HepG2 (cell line): ENCODE data around the gene FTSJ1. TPM values are rescaled to one million over a fixed set of nuclear protein-coding genes. Genes with fewer than 3 reads are reported as not detected.

ENCODE experiments used
- BCLAF1 ChIP-seq: fragments of 450-650 bp; IDR thresholded peaks from 2 replicates; pipeline ENCODE4 v1.6.1; 2017; ENCODE audit warnings: mild to moderate bottlenecking
- HES4 ChIP-seq: sonication (generic); formaldehyde crosslinking; IDR thresholded peaks from 2 replicates; pipeline ENCODE4 v1.9.0; 2021; ENCODE audit warnings: mild to moderate bottlenecking, missing genetic modification reagents, borderline replicate concordance
- KDM5A ChIP-seq: fragments of 200-600 bp; sonication (generic); IDR thresholded peaks from 2 replicates; pipeline ENCODE4 v1.7.0; 2018; ENCODE audit warnings: antibody characterized with exemption, mild to moderate bottlenecking, low read length, borderline replicate concordance
- PITX1 ChIP-seq: sonication (generic); formaldehyde crosslinking; IDR thresholded peaks from 2 replicates; pipeline ENCODE4 v1.5.1; 2020; ENCODE audit warnings: mild to moderate bottlenecking, missing genetic modification reagents
- SOX13 ChIP-seq, 3 experiments: fragments of 450-650 bp in 1 of 3; sonication (generic) in 1 of 3; formaldehyde crosslinking in 1 of 3; IDR thresholded peaks in 2 of 3; conservative IDR thresholded peaks in 1 of 3; 2 replicates each; pipeline versions ENCODE4 v1.5.0 to v1.6.1; 2016 to 2020; ENCODE audit warnings: antibody characterized with exemption in 1 of 3, mild to moderate bottlenecking in 1 of 3, missing compliant biosample characterization in 1 of 3, missing genetic modification reagents in 1 of 3, moderate library complexity in 1 of 3
- SP1 ChIP-seq, 2 experiments: fragments of 450-650 bp in 1 of 2; sonication (generic) in 1 of 2; formaldehyde crosslinking in 1 of 2; IDR thresholded peaks; 2 replicates each; pipeline versions ENCODE4 v1.4.0 to v1.6.1; 2016 to 2020; ENCODE audit warnings: missing genetic modification reagents in 1 of 2
- SRSF9 ChIP-seq: fragments of 200-400 bp; formaldehyde crosslinking; IDR thresholded peaks from 2 replicates; pipeline ENCODE4 v1.6.1; 2018; ENCODE audit warnings: borderline replicate concordance, mild to moderate bottlenecking, low read depth, low read length; ENCODE audit not compliant: insufficient read depth, poor library complexity, severe bottlenecking
- ZBTB20 ChIP-seq: sonication (generic); formaldehyde crosslinking; IDR thresholded peaks from 2 replicates; pipeline ENCODE4 v1.8.1; 2023; ENCODE audit warnings: missing genetic modification reagents, low read depth, mild to moderate bottlenecking, borderline replicate concordance
- ZNF12 ChIP-seq: sonication (generic); formaldehyde crosslinking; IDR thresholded peaks from 2 replicates; pipeline ENCODE4 v1.5.0; 2020; ENCODE audit warnings: missing genetic modification reagents
- ZNF256 ChIP-seq: sonication (generic); formaldehyde crosslinking; conservative IDR thresholded peaks from 2 replicates; pipeline ENCODE4 v1.4.0; 2020; ENCODE audit warnings: missing genetic modification reagents
- ZNF501 ChIP-seq: sonication (generic); formaldehyde crosslinking; IDR thresholded peaks from 2 replicates; pipeline ENCODE4 v1.5.1; 2020; ENCODE audit warnings: mild to moderate bottlenecking, moderate library complexity, missing genetic modification reagents
- ZNF543 ChIP-seq: sonication (generic); formaldehyde crosslinking; IDR thresholded peaks from 2 replicates; pipeline ENCODE4 v1.4.0; 2020; ENCODE audit warnings: mild to moderate bottlenecking, missing genetic modification reagents
- ZNF580 ChIP-seq: IDR thresholded peaks from 2 replicates; pipeline ENCODE4 v1.6.1; 2016; ENCODE audit warnings: low read depth, borderline replicate concordance
- polyA plus RNA-seq, 8 experiments: library from polyadenylated mRNA; depleted of rRNA in 3 of 8; stranded (reverse) in 7 of 8; unstranded in 1 of 8; fragments of >200 nt; fragmentation: Illumina TruSeq in 4 of 8; extraction: Trizol in 4 of 8; gene quantifications; 2 replicates each; pipeline versions ENCODE4 v1.2.1 to v1.2.3, GENCODE V29; 2011 to 2016; ENCODE audit warnings: low read depth in 4 of 8, missing spikeins in 1 of 8, mixed read lengths in 1 of 8; ENCODE audit not compliant: insufficient read depth in 1 of 8
- total RNA-seq, 5 experiments: library from RNA; depleted of rRNA; stranded (reverse); fragments of >200 nt; fragmentation: Illumina TruSeq; extraction: Trizol; gene quantifications; 2 replicates each; pipeline ENCODE4 v1.2.3, GENCODE V29; 2016; ENCODE audit warnings: low read depth in 1 of 5
- TF ChIP-seq, protein P1 (sequence below): sonication (generic); formaldehyde crosslinking; IDR thresholded peaks from 2 replicates; pipeline ENCODE4 v1.9.0; 2021; ENCODE audit warnings: mild to moderate bottlenecking, missing genetic modification reagents
- TF ChIP-seq, protein P2 (sequence below): sonication (generic); formaldehyde crosslinking; IDR thresholded peaks from 2 replicates; pipeline ENCODE4 v1.8.1; 2023; ENCODE audit warnings: mild to moderate bottlenecking, missing genetic modification reagents, borderline replicate concordance
- TF ChIP-seq, protein P3 (sequence below): sonication (generic); formaldehyde crosslinking; IDR thresholded peaks from 2 replicates; pipeline ENCODE4 v1.5.1; 2020; ENCODE audit warnings: missing genetic modification reagents, mild to moderate bottlenecking, borderline replicate concordance

The FTSJ1 gene
- total and polyA plus RNA-seq, 2 of the 13 experiments (the other 11 are each of a cell fraction or from before 2014, with no cell fraction given), result 30.3 to 37.9 TPM

- TF ChIP-seq, protein P1, sequence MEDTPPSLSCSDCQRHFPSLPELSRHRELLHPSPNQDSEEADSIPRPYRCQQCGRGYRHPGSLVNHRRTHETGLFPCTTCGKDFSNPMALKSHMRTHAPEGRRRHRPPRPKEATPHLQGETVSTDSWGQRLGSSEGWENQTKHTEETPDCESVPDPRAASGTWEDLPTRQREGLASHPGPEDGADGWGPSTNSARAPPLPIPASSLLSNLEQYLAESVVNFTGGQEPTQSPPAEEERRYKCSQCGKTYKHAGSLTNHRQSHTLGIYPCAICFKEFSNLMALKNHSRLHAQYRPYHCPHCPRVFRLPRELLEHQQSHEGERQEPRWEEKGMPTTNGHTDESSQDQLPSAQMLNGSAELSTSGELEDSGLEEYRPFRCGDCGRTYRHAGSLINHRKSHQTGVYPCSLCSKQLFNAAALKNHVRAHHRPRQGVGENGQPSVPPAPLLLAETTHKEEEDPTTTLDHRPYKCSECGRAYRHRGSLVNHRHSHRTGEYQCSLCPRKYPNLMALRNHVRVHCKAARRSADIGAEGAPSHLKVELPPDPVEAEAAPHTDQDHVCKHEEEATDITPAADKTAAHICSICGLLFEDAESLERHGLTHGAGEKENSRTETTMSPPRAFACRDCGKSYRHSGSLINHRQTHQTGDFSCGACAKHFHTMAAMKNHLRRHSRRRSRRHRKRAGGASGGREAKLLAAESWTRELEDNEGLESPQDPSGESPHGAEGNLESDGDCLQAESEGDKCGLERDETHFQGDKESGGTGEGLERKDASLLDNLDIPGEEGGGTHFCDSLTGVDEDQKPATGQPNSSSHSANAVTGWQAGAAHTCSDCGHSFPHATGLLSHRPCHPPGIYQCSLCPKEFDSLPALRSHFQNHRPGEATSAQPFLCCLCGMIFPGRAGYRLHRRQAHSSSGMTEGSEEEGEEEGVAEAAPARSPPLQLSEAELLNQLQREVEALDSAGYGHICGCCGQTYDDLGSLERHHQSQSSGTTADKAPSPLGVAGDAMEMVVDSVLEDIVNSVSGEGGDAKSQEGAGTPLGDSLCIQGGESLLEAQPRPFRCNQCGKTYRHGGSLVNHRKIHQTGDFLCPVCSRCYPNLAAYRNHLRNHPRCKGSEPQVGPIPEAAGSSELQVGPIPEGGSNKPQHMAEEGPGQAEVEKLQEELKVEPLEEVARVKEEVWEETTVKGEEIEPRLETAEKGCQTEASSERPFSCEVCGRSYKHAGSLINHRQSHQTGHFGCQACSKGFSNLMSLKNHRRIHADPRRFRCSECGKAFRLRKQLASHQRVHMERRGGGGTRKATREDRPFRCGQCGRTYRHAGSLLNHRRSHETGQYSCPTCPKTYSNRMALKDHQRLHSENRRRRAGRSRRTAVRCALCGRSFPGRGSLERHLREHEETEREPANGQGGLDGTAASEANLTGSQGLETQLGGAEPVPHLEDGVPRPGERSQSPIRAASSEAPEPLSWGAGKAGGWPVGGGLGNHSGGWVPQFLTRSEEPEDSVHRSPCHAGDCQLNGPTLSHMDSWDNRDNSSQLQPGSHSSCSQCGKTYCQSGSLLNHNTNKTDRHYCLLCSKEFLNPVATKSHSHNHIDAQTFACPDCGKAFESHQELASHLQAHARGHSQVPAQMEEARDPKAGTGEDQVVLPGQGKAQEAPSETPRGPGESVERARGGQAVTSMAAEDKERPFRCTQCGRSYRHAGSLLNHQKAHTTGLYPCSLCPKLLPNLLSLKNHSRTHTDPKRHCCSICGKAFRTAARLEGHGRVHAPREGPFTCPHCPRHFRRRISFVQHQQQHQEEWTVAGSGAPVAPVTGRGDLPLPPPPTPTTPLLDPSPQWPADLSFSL, result peak; percentile 23; the same call in 1 of the 2 replicates
- TF ChIP-seq BCLAF1 (no peak), SRSF9 (no peak), ZNF501 (CRISPR knock-in tag) (peak; percentile 58), ZBTB20 (CRISPR knock-in tag) (no peak), ZNF12 (CRISPR knock-in tag) (no peak), SOX13 (IDR thresholded peaks at IDR 0.05) (no peak), SOX13 (CRISPR knock-in tag; conservative IDR thresholded peaks at IDR 0.05 in 1 of 2, IDR thresholded peaks at IDR 0.05 in 1 of 2) (peak in 1 of 2 experiments; percentile 61; a peak in 2 of 4 replicates), ZNF543 (CRISPR knock-in tag) (no peak), KDM5A (no peak; the same call in none of the 2 replicates), HES4 (peak; percentile 50; the same call in 1 of the 2 replicates), ZNF580 (CRISPR knock-in tag) (no peak), SP1 (IDR thresholded peaks at IDR 0.05) (no peak), SP1 (CRISPR knock-in tag; IDR thresholded peaks at IDR 0.05) (no peak), ZNF256 (CRISPR knock-in tag) (no peak), PITX1 (CRISPR knock-in tag) (no peak)
- TF ChIP-seq, protein P2, sequence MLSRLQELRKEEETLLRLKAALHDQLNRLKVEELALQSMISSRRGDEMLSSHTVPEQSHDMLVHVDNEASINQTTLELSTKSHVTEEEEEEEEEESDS (CRISPR knock-in tag), result no peak
- TF ChIP-seq, protein P3, sequence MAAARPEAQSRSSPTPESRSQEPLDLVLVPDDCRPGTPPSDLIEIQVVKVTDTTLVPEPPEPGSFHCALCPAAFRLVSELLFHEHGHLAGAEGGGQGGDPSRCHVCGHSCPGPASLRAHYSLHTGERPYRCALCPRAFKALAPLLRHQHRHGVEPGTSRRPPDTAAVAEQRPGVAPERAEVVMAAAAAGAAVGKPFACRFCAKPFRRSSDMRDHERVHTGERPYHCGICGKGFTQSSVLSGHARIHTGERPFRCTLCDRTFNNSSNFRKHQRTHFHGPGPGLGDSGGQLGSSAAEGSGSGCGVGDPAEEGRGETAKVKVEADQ (CRISPR knock-in tag), result no peak
Measured at GRCh38 chrX:48475774-48476577, at the start of gene FTSJ1 (continued).
